Panc1 (cell line): ENCODE measurements around the gene GARIN5B.

Experiments used
- TCF7L2 ChIP-seq: IDR thresholded peaks from 2 replicates; pipeline ENCODE4 v1.6.1; 2011; ENCODE audit warnings: mild to moderate bottlenecking, low read depth, low read length, inconsistent platforms
- TF ChIP-seq, protein P1 (sequence below): fragments of 450-650 bp; IDR thresholded peaks from 2 replicates; pipeline ENCODE4 v1.5.1; 2017; ENCODE audit warnings: mild to moderate bottlenecking

DNA sequence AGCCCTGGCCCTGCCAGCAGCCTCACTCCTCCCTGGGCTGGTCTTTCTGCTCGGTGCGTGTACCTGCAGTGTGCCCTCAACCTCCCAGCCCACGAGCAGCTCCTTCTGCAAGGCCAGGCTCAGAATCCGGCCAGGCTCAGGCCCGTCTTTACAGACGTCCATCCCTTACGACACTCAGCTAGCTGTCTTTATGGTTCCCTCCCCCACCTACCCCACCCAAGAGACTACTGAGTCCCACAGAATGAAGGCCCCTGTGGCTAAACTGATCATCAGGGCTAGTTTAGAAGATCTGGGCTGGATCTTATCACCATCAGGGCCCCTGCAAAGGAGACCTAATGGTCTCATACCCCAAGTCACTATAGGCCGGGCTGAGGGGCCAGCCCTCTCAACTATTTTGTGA lies 48.7 kb downstream of the GARIN5B start:
- TF ChIP-seq, protein P1, sequence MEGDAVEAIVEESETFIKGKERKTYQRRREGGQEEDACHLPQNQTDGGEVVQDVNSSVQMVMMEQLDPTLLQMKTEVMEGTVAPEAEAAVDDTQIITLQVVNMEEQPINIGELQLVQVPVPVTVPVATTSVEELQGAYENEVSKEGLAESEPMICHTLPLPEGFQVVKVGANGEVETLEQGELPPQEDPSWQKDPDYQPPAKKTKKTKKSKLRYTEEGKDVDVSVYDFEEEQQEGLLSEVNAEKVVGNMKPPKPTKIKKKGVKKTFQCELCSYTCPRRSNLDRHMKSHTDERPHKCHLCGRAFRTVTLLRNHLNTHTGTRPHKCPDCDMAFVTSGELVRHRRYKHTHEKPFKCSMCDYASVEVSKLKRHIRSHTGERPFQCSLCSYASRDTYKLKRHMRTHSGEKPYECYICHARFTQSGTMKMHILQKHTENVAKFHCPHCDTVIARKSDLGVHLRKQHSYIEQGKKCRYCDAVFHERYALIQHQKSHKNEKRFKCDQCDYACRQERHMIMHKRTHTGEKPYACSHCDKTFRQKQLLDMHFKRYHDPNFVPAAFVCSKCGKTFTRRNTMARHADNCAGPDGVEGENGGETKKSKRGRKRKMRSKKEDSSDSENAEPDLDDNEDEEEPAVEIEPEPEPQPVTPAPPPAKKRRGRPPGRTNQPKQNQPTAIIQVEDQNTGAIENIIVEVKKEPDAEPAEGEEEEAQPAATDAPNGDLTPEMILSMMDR: no peak
- TF ChIP-seq TCF7L2: no peak
